Ishikawa (cell line): ENCODE data around the gene TMEM222.

ENCODE experiments used
- CEBPB ChIP-seq: IDR thresholded peaks from 2 replicates; pipeline ENCODE4 v1.6.1; 2012
- CREB1 ChIP-seq: IDR thresholded peaks from 2 replicates; pipeline ENCODE4 v1.6.1; 2012; ENCODE audit warnings: low read depth
- EGR1 ChIP-seq: IDR thresholded peaks from 2 replicates; pipeline ENCODE4 v1.6.1; 2012
- EP300 ChIP-seq: IDR thresholded peaks from 2 replicates; pipeline ENCODE4 v1.6.1; 2012; ENCODE audit warnings: borderline replicate concordance
- FOXM1 ChIP-seq: IDR thresholded peaks from 2 replicates; pipeline ENCODE4 v1.6.1; 2012; ENCODE audit warnings: low read depth, borderline replicate concordance
- MAX ChIP-seq: IDR thresholded peaks from 2 replicates; pipeline ENCODE4 v1.6.1; 2012
- NFIC ChIP-seq: IDR thresholded peaks from 2 replicates; pipeline ENCODE4 v1.6.1; 2012
- RAD21 ChIP-seq: IDR thresholded peaks from 2 replicates; pipeline ENCODE4 v1.6.1; 2012; ENCODE audit warnings: low read depth
- REST ChIP-seq: IDR thresholded peaks from 2 replicates; pipeline ENCODE4 v1.6.1; 2012; ENCODE audit warnings: low read depth, mild to moderate bottlenecking
- TAF1 ChIP-seq: IDR thresholded peaks from 2 replicates; pipeline ENCODE4 v1.6.1; 2012; ENCODE audit warnings: low read depth, mild to moderate bottlenecking
- TCF12 ChIP-seq: IDR thresholded peaks from 2 replicates; pipeline ENCODE4 v1.6.1; 2012; ENCODE audit warnings: low read depth
- TEAD4 ChIP-seq: IDR thresholded peaks from 2 replicates; pipeline ENCODE4 v1.6.1; 2012
- USF1 ChIP-seq: IDR thresholded peaks from 2 replicates; pipeline ENCODE4 v1.6.1; 2012
- YY1 ChIP-seq: IDR thresholded peaks from 2 replicates; pipeline ENCODE4 v1.6.1; 2012; ENCODE audit warnings: low read depth
- ZBTB7A ChIP-seq: IDR thresholded peaks from 2 replicates; pipeline ENCODE4 v1.6.1; 2012; ENCODE audit warnings: low read depth

Gene TMEM222

DNA sequence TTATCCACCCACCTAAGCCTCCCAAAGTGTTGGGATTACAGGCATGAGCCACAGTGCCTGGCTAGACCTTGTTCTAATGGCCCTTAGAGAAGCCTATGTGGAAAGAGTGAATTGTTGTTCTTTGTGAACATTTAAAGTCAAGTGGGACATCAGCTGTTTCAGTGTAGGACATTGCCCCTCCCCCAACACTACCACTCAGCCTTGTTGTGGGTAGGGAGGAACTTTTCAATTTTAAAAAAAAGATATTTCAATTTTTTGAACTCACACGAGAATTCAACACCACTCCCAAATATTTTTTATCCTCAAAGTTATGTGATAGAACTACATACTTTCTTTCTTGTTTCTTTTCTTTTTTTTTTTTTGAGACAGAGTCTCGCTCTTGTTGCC, 36.7 kb upstream of the TMEM222 start:
- TF ChIP-seq YY1 (no peak), CEBPB (no peak), TCF12 (no peak), EGR1 (no peak), ZBTB7A (no peak), RAD21 (no peak), USF1 (no peak), FOXM1 (no peak), EP300 (no peak), TEAD4 (no peak), REST (no peak), NFIC (no peak), CREB1 (no peak), TAF1 (no peak), MAX (no peak)

- no peak for TF ChIP-seq TEAD4
- TF ChIP-seq EP300 = no peak
- no peak for TF ChIP-seq YY1
- no peak for TF ChIP-seq ZBTB7A
- no peak for TF ChIP-seq TCF12
- no peak for TF ChIP-seq NFIC
- TF ChIP-seq EGR1 = no peak
- TF ChIP-seq USF1 = no peak
- no peak for TF ChIP-seq RAD21
- TF ChIP-seq MAX = no peak
- TF ChIP-seq CREB1 = no peak
Observed at GRCh38 chr1:27290581-27290980, 31.4 kb upstream of the TMEM222 start.

GRCh38 chr1:27292106-27292505, 29.9 kb upstream of the TMEM222 start:
- TF ChIP-seq ZBTB7A (no peak), CREB1 (no peak), EGR1 (no peak), REST (no peak), TCF12 (no peak), NFIC (no peak), CEBPB (no peak), MAX (no peak), USF1 (no peak), YY1 (no peak), TAF1 (no peak)

- TF ChIP-seq ZBTB7A = no peak
- no peak for TF ChIP-seq EGR1
- no peak for TF ChIP-seq USF1
- TF ChIP-seq REST = no peak
- TF ChIP-seq CEBPB = no peak
- no peak for TF ChIP-seq TCF12
- TF ChIP-seq EP300 = no peak
- no peak for TF ChIP-seq NFIC
- no peak for TF ChIP-seq MAX
- TF ChIP-seq RAD21 = no peak
- no peak for TF ChIP-seq TAF1
- no peak for TF ChIP-seq FOXM1
Observed at GRCh38 chr1:27293915-27294314, 28.0 kb upstream of the TMEM222 start.
